ENCODE data around the gene SLFN14. TPM values are rescaled to one million over a fixed set of nuclear protein-coding genes. Genes with fewer than 3 reads are reported as not detected.

SLFN14 gene
- total and polyA plus RNA-seq, 12 donors: 0.39 TPM; not detected in 11

DNA sequence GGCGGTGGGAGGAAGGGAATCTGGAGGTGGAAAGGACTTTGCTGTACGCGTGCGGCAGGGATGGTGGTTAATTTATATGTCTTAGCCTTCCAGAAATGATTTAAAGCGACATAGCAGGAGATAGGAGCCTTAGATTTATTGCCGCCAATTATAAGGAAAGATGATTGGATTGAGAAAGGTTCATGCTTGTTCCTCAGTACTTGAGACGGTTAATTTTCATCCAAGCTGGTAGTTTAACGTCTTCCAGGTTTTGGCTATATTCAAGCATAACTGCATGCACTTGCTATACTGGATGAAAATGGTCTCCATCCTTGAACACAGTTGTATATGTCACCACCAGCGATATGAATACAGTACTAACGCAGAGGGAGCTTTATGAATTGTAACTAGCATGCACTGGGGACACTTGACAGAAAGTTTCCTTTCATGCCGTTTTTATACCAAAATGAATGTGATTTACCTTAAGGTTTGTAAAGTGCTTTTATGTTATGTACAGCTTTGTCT, 18.4 kb upstream of the SLFN14 start:
- intact Hi-C loops (cut with DNase I): no loop called here
- WGBS, 4 donors: 1 to 5% (median 3%) methylated on average over 11 of the region's 11 CpGs
- peaks cover 0 to 11% of the 10 kb centered on the region in 2 donors for H3K36me3 ChIP-seq (replicated peaks in 1 of 2)
- H3K27me3 ChIP-seq: no peaks in the 10 kb centered on the region
- no peak for DNase-seq
- peak overlapping the region; percentile 22 to 91 (median 83) for H3K27ac ChIP-seq
- TF ChIP-seq POLR2A (IDR thresholded peaks at IDR 0.05) (no peak), CTCF (IDR thresholded peaks at IDR 0.05) (no peak)
- H3K9me3 ChIP-seq (replicated peaks in 1 of 3): no peaks in the 10 kb centered on the region
- H3K4me1 ChIP-seq (replicated peaks in 1 of 2): peaks cover 14 to 20% of the 10 kb centered on the region in 2 donors
- H3K4me3 ChIP-seq: peak overlapping the region; percentile 29 to 96 (median 50)

GRCh38 chr17:35578197-35578928, 17.7 kb upstream of the SLFN14 start, which contains the start of gene PEX12:
TSS of gene PEX12 (minus strand) at chr17:35578571. CDS start at chr17:35578021, 550 bp downstream.
- H3K27ac ChIP-seq: peak within 1 kb of the TSS; percentile 22 to 91 (median 83)
- H3K4me3 ChIP-seq: peak within 1 kb of the TSS; percentile 29 to 96 (median 50)
- no peaks in the 10 kb centered on the region for H3K27me3 ChIP-seq
- DNase-seq: peak; percentile 83 to 96 (median 91)
- 0 to 1% (median 0%) methylated on average over 21 to 45 of the region's 45 CpGs for WGBS, 4 donors
- TF ChIP-seq POLR2A (IDR thresholded peaks at IDR 0.05) (peak in 1 of 2 donors; percentile 80), CTCF (IDR thresholded peaks at IDR 0.05) (no peak)
- no peaks in the 10 kb centered on the region for H3K9me3 ChIP-seq (replicated peaks in 1 of 3)
- peaks cover 14 to 20% of the 10 kb centered on the region in 2 donors for H3K4me1 ChIP-seq (replicated peaks in 1 of 2)
- intact Hi-C loops (cut with DNase I): no loop called here
- peaks cover 0 to 11% of the 10 kb centered on the region in 2 donors for H3K36me3 ChIP-seq (replicated peaks in 1 of 2)

- peak in 2 of 7 donors; percentile 21 to 27 for DNase-seq
- Histone ChIP-seq H3K4me3 (peak overlapping the region in 3 of 4 donors; percentile 29 to 96 (median 58)), H3K9me3 (replicated peaks in 1 of 3) (no peaks in the 10 kb centered on the region), H3K27me3 (no peaks in the 10 kb centered on the region), H3K36me3 (replicated peaks in 1 of 2) (peaks cover 0 to 11% of the 10 kb centered on the region in 2 donors), H3K27ac (peak overlapping the region in 4 of 5 donors; percentile 76 to 91 (median 87)), H3K4me1 (replicated peaks in 1 of 2) (peaks cover 14 to 20% of the 10 kb centered on the region in 2 donors)
- no peak for TF ChIP-seq POLR2A (IDR thresholded peaks at IDR 0.05)
- TF ChIP-seq CTCF (IDR thresholded peaks at IDR 0.05): no peak
- WGBS, 4 donors: 1 to 3% (median 2%) methylated on average over 8 of the region's 8 CpGs
- intact Hi-C loops (cut with DNase I): no loop called here
Observed at GRCh38 chr17:35577830-35578196, 17.2 kb upstream of the SLFN14 start.

GRCh38 chr17:35575759-35576158, 15.1 kb upstream of the SLFN14 start:
- Histone ChIP-seq H3K9me3 (replicated peaks in 1 of 3) (no peaks in the 10 kb centered on the region), H3K4me3 (no peak overlapping the region), H3K36me3 (replicated peaks in 1 of 2) (peaks cover 0 to 11% of the 10 kb centered on the region in 2 donors), H3K27ac (no peak overlapping the region), H3K27me3 (no peaks in the 10 kb centered on the region), H3K4me1 (replicated peaks in 1 of 2) (peaks cover 14 to 20% of the 10 kb centered on the region in 2 donors)
- 84 to 89% (median 88%) methylated on average over 3 of the region's 3 CpGs for WGBS, 4 donors
- intact Hi-C loops (cut with DNase I): no loop called here
- TF ChIP-seq CTCF (IDR thresholded peaks at IDR 0.05) (no peak), POLR2A (IDR thresholded peaks at IDR 0.05) (no peak)
- no peak for DNase-seq
